PC-3 (cell line): ENCODE measurements around the gene SLC41A2. TPM values are rescaled to one million over a fixed set of nuclear protein-coding genes. Genes with fewer than 3 reads are reported as not detected.

Experiments used
- ATAC-seq: fragments of 200-7000 bp; cut with Tn5 transposase; 2 replicates; pipeline ENCODE4 v1.9.1; 2020; ENCODE audit warnings: mild to moderate bottlenecking, moderate library complexity
- BruUV-seq: library from RNA; stranded (reverse); fragments of 400-500 nt; replicated peaks from 2 replicates; lab custom pipeline; 2021; lab: Mats Ljungman, UMichigan
- CTCF ChIA-PET: fragments of 300-600 bp; sonication (Branson Sonifier 250); formaldehyde crosslinking; loops from one replicate; lab custom pipeline; 2022; ENCODE audit warnings: antibody characterized with exemption; lab: Charles Lee
- POLR2A ChIA-PET: fragments of 300-600 bp; sonication (Branson Sonifier 250); formaldehyde crosslinking; loops from one replicate; lab custom pipeline; 2022; ENCODE audit warnings: antibody characterized with exemption; ENCODE audit not compliant: unreplicated experiment; lab: Charles Lee
- DNase-seq: peaks from one replicate; pipeline ENCODE4 v3.0.0-alpha.2; 2015
- H2AFZ ChIP-seq: fragments of 300-600 bp; sonication (generic); 2 replicates; pipeline ENCODE4 v1.6.0; 2016; ENCODE audit warnings: antibody characterized with exemption, low read length
- H3F3A ChIP-seq: fragments of 300-600 bp; sonication (generic); one replicate; pipeline ENCODE4 v1.6.0; 2017; ENCODE audit warnings: antibody characterized with exemption, low read length, control low read depth, mild to moderate bottlenecking; ENCODE audit not compliant: unreplicated experiment
- H3K27ac ChIP-seq: fragments of 300-600 bp; sonication (generic); 2 replicates; pipeline ENCODE4 v1.5.1; 2016; ENCODE audit warnings: mild to moderate bottlenecking, low read length
- H3K27me3 ChIP-seq: fragments of 300-600 bp; sonication (generic); 2 replicates; pipeline ENCODE4 v1.6.1; 2016; ENCODE audit warnings: low read length, mixed read lengths
- H3K36me3 ChIP-seq: fragments of 300-600 bp; sonication (generic); 2 replicates; pipeline ENCODE4 v1.6.1; 2016; ENCODE audit warnings: low read depth, mixed run types, low read length, mixed read lengths
- H3K4me1 ChIP-seq: fragments of 300-600 bp; sonication (generic); 2 replicates; pipeline ENCODE4 v1.5.1; 2016; ENCODE audit warnings: low read length; ENCODE audit not compliant: insufficient read depth
- H3K4me2 ChIP-seq: fragments of 300-600 bp; sonication (generic); 2 replicates; pipeline ENCODE4 v1.6.0; 2016; ENCODE audit warnings: low read length
- H3K4me3 ChIP-seq: fragments of 300-600 bp; sonication (generic); 2 replicates; pipeline ENCODE4 v1.5.1; 2016; ENCODE audit warnings: mild to moderate bottlenecking, low read length, mixed read lengths
- H3K79me2 ChIP-seq: fragments of 300-600 bp; sonication (generic); 2 replicates; pipeline ENCODE4 v1.6.1; 2017; ENCODE audit warnings: low read length, mixed read lengths
- H3K9ac ChIP-seq: fragments of 300-600 bp; sonication (generic); 2 replicates; pipeline ENCODE4 v1.6.0; 2016; ENCODE audit warnings: mild to moderate bottlenecking, low read length
- H3K9me2 ChIP-seq: fragments of 300-600 bp; sonication (generic); replicated peaks from 2 replicates; pipeline ENCODE4 v1.6.1; 2016; ENCODE audit warnings: mixed run types, low read length, mixed read lengths
- H3K9me3 ChIP-seq: fragments of 300-600 bp; sonication (generic); 2 replicates; pipeline ENCODE4 v1.6.1; 2016; ENCODE audit warnings: low read length, mixed read lengths
- H4K20me1 ChIP-seq: fragments of 300-600 bp; sonication (generic); 2 replicates; pipeline ENCODE4 v1.6.1; 2016; ENCODE audit warnings: low read length, mixed read lengths
- CTCF ChIP-seq: fragments of 300-600 bp; sonication (generic); conservative IDR thresholded peaks from 2 replicates; pipeline ENCODE4 v1.5.1; 2017; ENCODE audit warnings: antibody characterized with exemption, low read depth, mild to moderate bottlenecking, low read length
- EZH2 ChIP-seq: fragments of 300-600 bp; sonication (generic); IDR thresholded peaks from one replicate; pipeline ENCODE4 v1.6.1; 2017; ENCODE audit warnings: antibody characterized with exemption, mild to moderate bottlenecking, low read length; ENCODE audit not compliant: unreplicated experiment
- EZH2phosphoT487 ChIP-seq: fragments of 300-600 bp; sonication (generic); IDR thresholded peaks from 2 replicates; pipeline ENCODE4 v1.6.1; 2018; ENCODE audit warnings: mild to moderate bottlenecking, antibody characterized with exemption, low read length, borderline replicate concordance
- intact Hi-C: fragments of 100-400 bp; cut with micrococcal nuclease; formaldehyde crosslinking; loops from 2 replicates; pipeline ENCODE4 v1.9.0; 2023
- total RNA-seq: library from RNA; depleted of rRNA; stranded (reverse); fragments of >200 nt; gene quantifications from 2 replicates; pipeline ENCODE4 v1.2.3, GENCODE V29; 2014

Gene SLC41A2
- total RNA-seq, 1 experiment from 2014 or later, result 16.3 TPM

GRCh38 chr12:104953323-104953722 lies 4.8 kb downstream of the SLC41A2 start:
- Histone ChIP-seq H3K36me3 (no peaks in the 10 kb centered on the region), H3K27me3 (no peaks in the 10 kb centered on the region), H3K4me1 (peaks cover 38% of the 10 kb centered on the region), H3K9ac (no peak overlapping the region), H3K9me2 (no peaks in the 10 kb centered on the region), H4K20me1 (no peaks in the 10 kb centered on the region), H3K9me3 (no peaks in the 10 kb centered on the region), H3K4me2 (peak overlapping the region; percentile 54), H2AFZ (no peak overlapping the region), H3F3A (no peaks in the 10 kb centered on the region), H3K79me2 (peaks cover 3% of the 10 kb centered on the region; the same call in 1 of the 2 replicates), H3K4me3 (no peak overlapping the region), H3K27ac (0 out of 2 replicates have a peak overlapping the region, but pooled peaks have one; percentile 4)
- BruUV-seq, result no TSS peak
- TF ChIP-seq EZH2 (no peak), EZH2phosphoT487 (no peak), CTCF (no peak)
- CTCF ChIA-PET, result no interaction called here
- DNase-seq (peak; percentile 19), ATAC-seq (no peak)
- intact Hi-C loops, result loop anchor here (5.0 kb wide), 1 partner anchor 56 kb away; no protein-coding TSS in a partner anchor
- POLR2A ChIA-PET, result interaction anchor here (0.6 kb wide), 1 partner anchor 448 kb away, joined by 3 read pairs; no protein-coding TSS in a partner anchor

GRCh38 chr12:104952816-104953215 lies 5.3 kb downstream of the SLC41A2 start:
- CTCF ChIA-PET, result no interaction called here

More at GRCh38 chr12:104952816-104953215, 5.3 kb downstream of the SLC41A2 start:
- no peaks in the 10 kb centered on the region for H3K36me3 ChIP-seq
- TF ChIP-seq EZH2 (no peak), EZH2phosphoT487 (no peak), CTCF (no peak)
- H3K9ac ChIP-seq, result no peak overlapping the region
- H3K79me2 ChIP-seq, result peaks cover 3% of the 10 kb centered on the region; the same call in 1 of the 2 replicates
- H3K4me2 ChIP-seq, result peak overlapping the region; percentile 54
- no peaks in the 10 kb centered on the region for H3K9me2 ChIP-seq
- H3K27ac ChIP-seq, result 0 out of 2 replicates have a peak overlapping the region, but pooled peaks have one; percentile 4
- BruUV-seq, result no TSS peak
- H3K9me3 ChIP-seq, result no peaks in the 10 kb centered on the region
- no peak overlapping the region for H3K4me3 ChIP-seq
- no peaks in the 10 kb centered on the region for H3K27me3 ChIP-seq
- no peaks in the 10 kb centered on the region for H4K20me1 ChIP-seq
- H3F3A ChIP-seq, result no peaks in the 10 kb centered on the region
- POLR2A ChIA-PET, result no interaction called here
- no peak for ATAC-seq
- peaks cover 38% of the 10 kb centered on the region for H3K4me1 ChIP-seq
- no peak overlapping the region for H2AFZ ChIP-seq
- intact Hi-C loops, result loop anchor here (5.0 kb wide), 1 partner anchor 56 kb away; no protein-coding TSS in a partner anchor
- peak; percentile 38 for DNase-seq
